ENCODE results near the gene B4GALT2.

DNA sequence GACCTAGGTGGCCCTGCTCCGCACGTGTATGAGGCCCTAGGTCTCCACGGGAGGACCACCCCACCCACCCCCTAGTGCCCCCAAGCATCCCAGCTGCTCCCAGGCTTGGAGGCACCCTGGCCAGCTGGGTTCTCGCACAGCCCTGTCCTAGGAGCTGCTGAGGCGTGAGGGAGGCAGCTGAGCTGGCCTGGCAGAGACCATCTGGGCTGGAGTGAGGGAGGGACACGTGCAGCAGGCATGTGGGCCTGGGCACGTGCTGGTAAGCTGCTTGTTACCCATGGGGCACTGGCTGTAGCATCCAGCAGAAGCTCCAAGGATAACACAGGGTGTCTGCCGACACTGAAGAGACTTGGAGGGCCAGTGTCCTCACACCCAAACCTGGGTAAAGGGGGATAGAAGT lies 42.1 kb downstream of the B4GALT2 start:
- TF ChIP-seq POLR2AphosphoS5 (IDR thresholded peaks at IDR 0.05; ENCODE audit: low read depth, low read length) (no peak), CTCF (IDR thresholded peaks at IDR 0.05 in 2 of 3, conservative IDR thresholded peaks at IDR 0.05 in 1 of 3; ENCODE audit: borderline replicate concordance in 1 of 3, insufficient read depth in 1 of 3, low read depth in 2 of 3, low read length in 2 of 3) (no peak), CBX3 (IDR thresholded peaks at IDR 0.05; ENCODE audit: low read depth) (no peak), TCF7L2 (IDR thresholded peaks at IDR 0.05; ENCODE audit: borderline replicate concordance, extremely low read depth, insufficient read depth, insufficient read length) (no peak), CEBPB (IDR thresholded peaks at IDR 0.05; ENCODE audit: low read depth) (no peak)
- TF ChIP-seq, protein P1, sequence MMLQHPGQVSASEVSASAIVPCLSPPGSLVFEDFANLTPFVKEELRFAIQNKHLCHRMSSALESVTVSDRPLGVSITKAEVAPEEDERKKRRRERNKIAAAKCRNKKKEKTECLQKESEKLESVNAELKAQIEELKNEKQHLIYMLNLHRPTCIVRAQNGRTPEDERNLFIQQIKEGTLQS (IDR thresholded peaks at IDR 0.05) = no peak

All from HCT116 (cell line).